Liver (tissue), 9 donors: Measurements from ENCODE around the gene ANKLE1. TPM values are rescaled to one million over a fixed set of nuclear protein-coding genes. Genes with fewer than 3 reads are reported as not detected.
A peak's percentile ranks its signal among the peaks of the same experiment; 100 is the strongest.

ENCODE experiments used
- DNase-seq: peaks from one replicate; pipeline ENCODE4 v3.0.0-alpha.2; 2017; ENCODE audit warnings: low spot score
- H3K27ac ChIP-seq, 2 donors: one replicate each; pipeline ENCODE4 v1.7.0; 2013; ENCODE audit warnings: inconsistent platforms in 2 of 2, low read length in 2 of 2, control low read depth in 1 of 2, low read depth in 1 of 2, mild to moderate bottlenecking in 1 of 2
- H3K27me3 ChIP-seq, 4 donors: one replicate each; pipeline versions ENCODE4 v1.6.1 to v1.7.0; 2013; ENCODE audit warnings: low read length in 3 of 4, inconsistent platforms in 1 of 4, mild to moderate bottlenecking in 1 of 4, moderate library complexity in 1 of 4; ENCODE audit not compliant: control insufficient read depth in 4 of 4, insufficient read depth in 4 of 4
- H3K36me3 ChIP-seq, 4 donors: one replicate each; pipeline versions ENCODE4 v1.6.1 to v1.7.0; 2013; ENCODE audit warnings: low read length in 3 of 4, mild to moderate bottlenecking in 3 of 4, low read depth in 1 of 4, moderate library complexity in 1 of 4; ENCODE audit not compliant: control insufficient read depth in 4 of 4, insufficient read depth in 3 of 4
- H3K4me1 ChIP-seq, 4 donors: one replicate each; pipeline versions ENCODE4 v1.6.1 to v1.7.0; 2013; ENCODE audit warnings: low read length in 3 of 4, mild to moderate bottlenecking in 3 of 4, moderate library complexity in 1 of 4; ENCODE audit not compliant: control insufficient read depth in 4 of 4, insufficient read depth in 4 of 4
- H3K4me3 ChIP-seq, 3 donors: one replicate each; pipeline versions ENCODE4 v1.6.1 to v1.7.0; 2013; ENCODE audit warnings: low read length in 3 of 3, control low read depth in 1 of 3, low read depth in 1 of 3, mild to moderate bottlenecking in 1 of 3
- H3K9ac ChIP-seq, 2 donors: one replicate each; pipeline ENCODE4 v1.7.0; 2013; ENCODE audit warnings: low read length in 2 of 2, mild to moderate bottlenecking in 2 of 2, moderate library complexity in 2 of 2, control low read depth in 1 of 2, low read depth in 1 of 2
- H3K9me3 ChIP-seq, 4 donors: one replicate each; pipeline versions ENCODE4 v1.6.1 to v1.7.0; 2013; ENCODE audit warnings: low read length in 3 of 4; ENCODE audit not compliant: control insufficient read depth in 4 of 4
- ATF3 ChIP-seq: IDR thresholded peaks from 2 replicates; pipeline ENCODE4 v1.6.1; 2016; ENCODE audit warnings: antibody characterized with exemption
- CTCF ChIP-seq: fragments of 150-350 bp; IDR thresholded peaks from 2 replicates; pipeline ENCODE4 v1.5.1; 2017; ENCODE audit warnings: improper control_type of control experiment, low read depth, low read length; ENCODE audit not compliant: missing input control
- EGR1 ChIP-seq, 2 donors: IDR thresholded peaks; 2 replicates each; pipeline ENCODE4 v1.6.1; 2016 to 2018; ENCODE audit warnings: antibody characterized with exemption in 2 of 2, low read depth in 2 of 2
- FOXA1 ChIP-seq: IDR thresholded peaks from 2 replicates; pipeline ENCODE4 v1.6.1; 2016; ENCODE audit warnings: antibody characterized with exemption
- FOXA2 ChIP-seq: IDR thresholded peaks from 2 replicates; pipeline ENCODE4 v1.6.1; 2016; ENCODE audit warnings: antibody characterized with exemption
- HNF4A ChIP-seq, 2 donors: conservative IDR thresholded peaks; 2 replicates each; pipeline ENCODE4 v1.6.1; 2016; ENCODE audit warnings: antibody characterized with exemption in 2 of 2, mild to moderate bottlenecking in 2 of 2
- HNF4G ChIP-seq: IDR thresholded peaks from 2 replicates; pipeline ENCODE4 v1.6.1; 2016; ENCODE audit warnings: antibody characterized with exemption
- MAX ChIP-seq: IDR thresholded peaks from 2 replicates; pipeline ENCODE4 v1.6.1; 2016; ENCODE audit warnings: antibody characterized with exemption
- RAD21 ChIP-seq, 2 donors: IDR thresholded peaks; 2 replicates each; pipeline ENCODE4 v1.6.1; 2016; ENCODE audit warnings: antibody characterized with exemption in 2 of 2, mild to moderate bottlenecking in 2 of 2
- RXRA ChIP-seq, 2 donors: IDR thresholded peaks; 2 replicates each; pipeline ENCODE4 v1.6.1; 2017 to 2018; ENCODE audit warnings: antibody characterized with exemption in 2 of 2, mild to moderate bottlenecking in 1 of 2
- SP1 ChIP-seq: IDR thresholded peaks from 2 replicates; pipeline ENCODE4 v1.6.1; 2018; ENCODE audit warnings: antibody characterized with exemption, mild to moderate bottlenecking
- TAF1 ChIP-seq: conservative IDR thresholded peaks from 2 replicates; pipeline ENCODE4 v1.6.1; 2016; ENCODE audit warnings: antibody characterized with exemption, mild to moderate bottlenecking
- ZBTB33 ChIP-seq: IDR thresholded peaks from 2 replicates; pipeline ENCODE4 v1.6.1; 2016; ENCODE audit warnings: antibody characterized with exemption
- WGBS: extraction: QIAGEN DNeasy Blood & Tissue Kit; methylation state at CpG from one replicate; pipeline ENCODE4 v1.1.7; 2013; 5-methylcytosine and 5-hydroxymethylcytosine counted together
- polyA plus RNA-seq, 2 donors: library from polyadenylated mRNA; stranded (reverse) in 1 of 2; unstranded in 1 of 2; fragments of 200-250 nt in 1 of 2; fragments of >200 nt in 1 of 2; fragmentation: Nextera tagmentation in 1 of 2; extraction: Ambion mirVana in 1 of 2; gene quantifications; one replicate each; pipeline versions ENCODE4 v1.2.1 to v1.2.3, GENCODE V29; 2013 to 2015
- total RNA-seq, 2 donors: library from RNA; depleted of rRNA; stranded (reverse); fragments of >200 nt; gene quantifications; one replicate each; pipeline ENCODE4 v1.2.3, GENCODE V29; 2014
- donor health status: healthy.
- donor health status: healthy.
- donor health status: healthy.
- donor health status: healthy.
- donor health status: healthy.

The ANKLE1 gene
- total and polyA plus RNA-seq, 4 donors: 0.10 to 43.2 (median 0.29) TPM

GRCh38 chr19:17331045-17331558, 49.4 kb downstream of the ANKLE1 start (continued):
- TF ChIP-seq RXRA (IDR thresholded peaks at IDR 0.05) (no peak), MAX (no peak)

- no peaks in the 10 kb centered on the region for H3K36me3 ChIP-seq
- no peak for TF ChIP-seq HNF4A (conservative IDR thresholded peaks at IDR 0.05)
- no peak for TF ChIP-seq HNF4G
- no peak for TF ChIP-seq ATF3
- TF ChIP-seq ZBTB33: no peak
- no peak for TF ChIP-seq TAF1
- no peaks in the 10 kb centered on the region for H3K27me3 ChIP-seq
- no peaks in the 10 kb centered on the region for H3K9me3 ChIP-seq
- 95% methylated on average over 8 of the region's 8 CpGs for WGBS
- peaks cover 10 to 23% (median 18%) of the 10 kb centered on the region in 4 donors for H3K4me1 ChIP-seq
- H3K27ac ChIP-seq: no peak overlapping the region
- H3K4me3 ChIP-seq: no peak overlapping the region
- H3K9ac ChIP-seq: no peak overlapping the region
- no peak for DNase-seq
Observed at GRCh38 chr19:17332360-17332676, 50.6 kb downstream of the ANKLE1 start.

GRCh38 chr19:17332677-17333581, 51.2 kb downstream of the ANKLE1 start:
- Histone ChIP-seq H3K4me3 (no peak overlapping the region), H3K9me3 (no peaks in the 10 kb centered on the region)
- no peak for DNase-seq

GRCh38 chr19:17333611-17334413, 52.1 kb downstream of the ANKLE1 start:
- Histone ChIP-seq H3K9ac (peak overlapping the region in 1 of 2 donors; percentile 56), H3K27me3 (no peaks in the 10 kb centered on the region), H3K4me3 (peak overlapping the region; percentile 49 to 71 (median 63)), H3K9me3 (no peaks in the 10 kb centered on the region), H3K27ac (no peak overlapping the region), H3K4me1 (peaks cover 13 to 34% (median 25%) of the 10 kb centered on the region in 4 donors), H3K36me3 (no peaks in the 10 kb centered on the region)
- DNase-seq: no peak
- WGBS: 50% methylated on average over 52 of the region's 52 CpGs
- no peak for TF ChIP-seq EGR1 (IDR thresholded peaks at IDR 0.05; ENCODE audit: low read depth in 2 of 2)
- TF ChIP-seq HNF4A (conservative IDR thresholded peaks at IDR 0.05): no peak
- no peak for TF ChIP-seq RXRA (IDR thresholded peaks at IDR 0.05)
- TF ChIP-seq ATF3: no peak
- TF ChIP-seq CTCF: no peak
- no peak for TF ChIP-seq FOXA2
- no peak for TF ChIP-seq TAF1
- TF ChIP-seq RAD21 (IDR thresholded peaks at IDR 0.05): no peak
- no peak for TF ChIP-seq ZBTB33
- TF ChIP-seq FOXA1: no peak

More at GRCh38 chr19:17332677-17333581, 51.2 kb downstream of the ANKLE1 start:
- peak; percentile 30 for TF ChIP-seq SP1
- TF ChIP-seq RXRA (IDR thresholded peaks at IDR 0.05): no peak
- H3K9ac ChIP-seq: no peak overlapping the region
- H3K27ac ChIP-seq: no peak overlapping the region
- no peaks in the 10 kb centered on the region for H3K36me3 ChIP-seq
- peaks cover 14 to 29% (median 21%) of the 10 kb centered on the region in 4 donors for H3K4me1 ChIP-seq
- no peaks in the 10 kb centered on the region for H3K27me3 ChIP-seq
- 97% methylated on average over 45 of the region's 45 CpGs for WGBS
